ENCODE data around the gene AGPS. TPM values are rescaled to one million over a fixed set of nuclear protein-coding genes. Genes with fewer than 3 reads are reported as not detected.
A peak's percentile ranks its signal among the peaks of the same experiment; 100 is the strongest.

The AGPS gene
- total and polyA plus RNA-seq, 2 of the 13 experiments (the other 11 are each of a cell fraction or from before 2014, with no cell fraction given) = 39.4 to 99.0 TPM

GRCh38 chr2:177392373-177393202 lies at the start of gene AGPS (continued):
- TF ChIP-seq ETS1 (CRISPR knock-in tag; IDR thresholded peaks at IDR 0.05) (peak; percentile 98), IRF1 (CRISPR knock-in tag; IDR thresholded peaks at IDR 0.05; ENCODE audit: low read depth) (no peak), ZNF432 (CRISPR knock-in tag; IDR thresholded peaks at IDR 0.05; ENCODE audit: borderline replicate concordance) (no peak), JUND (CRISPR knock-in tag; IDR thresholded peaks at IDR 0.05) (no peak), TBX2 (CRISPR knock-in tag; IDR thresholded peaks at IDR 0.05; ENCODE audit: borderline replicate concordance) (peak; percentile 96), ZNF101 (CRISPR knock-in tag; IDR thresholded peaks at IDR 0.05; ENCODE audit: borderline replicate concordance, low read depth) (0 out of 2 replicates have a peak, but pooled peaks have one; percentile 9), HNRNPL (IDR thresholded peaks at IDR 0.05; ENCODE audit: low read depth, low read length) (peak; percentile 74; the same call in 1 of the 2 replicates), ZNF329 (CRISPR knock-in tag; IDR thresholded peaks at IDR 0.05; ENCODE audit: low read depth) (peak; percentile 93), GMEB1 (CRISPR knock-in tag; IDR thresholded peaks at IDR 0.05; ENCODE audit: borderline replicate concordance) (peak; percentile 93), KLF6 (CRISPR knock-in tag; IDR thresholded peaks at IDR 0.05) (peak; percentile 93)
- TF ChIP-seq, protein P1, sequence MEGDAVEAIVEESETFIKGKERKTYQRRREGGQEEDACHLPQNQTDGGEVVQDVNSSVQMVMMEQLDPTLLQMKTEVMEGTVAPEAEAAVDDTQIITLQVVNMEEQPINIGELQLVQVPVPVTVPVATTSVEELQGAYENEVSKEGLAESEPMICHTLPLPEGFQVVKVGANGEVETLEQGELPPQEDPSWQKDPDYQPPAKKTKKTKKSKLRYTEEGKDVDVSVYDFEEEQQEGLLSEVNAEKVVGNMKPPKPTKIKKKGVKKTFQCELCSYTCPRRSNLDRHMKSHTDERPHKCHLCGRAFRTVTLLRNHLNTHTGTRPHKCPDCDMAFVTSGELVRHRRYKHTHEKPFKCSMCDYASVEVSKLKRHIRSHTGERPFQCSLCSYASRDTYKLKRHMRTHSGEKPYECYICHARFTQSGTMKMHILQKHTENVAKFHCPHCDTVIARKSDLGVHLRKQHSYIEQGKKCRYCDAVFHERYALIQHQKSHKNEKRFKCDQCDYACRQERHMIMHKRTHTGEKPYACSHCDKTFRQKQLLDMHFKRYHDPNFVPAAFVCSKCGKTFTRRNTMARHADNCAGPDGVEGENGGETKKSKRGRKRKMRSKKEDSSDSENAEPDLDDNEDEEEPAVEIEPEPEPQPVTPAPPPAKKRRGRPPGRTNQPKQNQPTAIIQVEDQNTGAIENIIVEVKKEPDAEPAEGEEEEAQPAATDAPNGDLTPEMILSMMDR (CRISPR knock-in tag; IDR thresholded peaks at IDR 0.05) = peak; percentile 29; the same call in 1 of the 2 replicates
- TF ChIP-seq, protein P2, sequence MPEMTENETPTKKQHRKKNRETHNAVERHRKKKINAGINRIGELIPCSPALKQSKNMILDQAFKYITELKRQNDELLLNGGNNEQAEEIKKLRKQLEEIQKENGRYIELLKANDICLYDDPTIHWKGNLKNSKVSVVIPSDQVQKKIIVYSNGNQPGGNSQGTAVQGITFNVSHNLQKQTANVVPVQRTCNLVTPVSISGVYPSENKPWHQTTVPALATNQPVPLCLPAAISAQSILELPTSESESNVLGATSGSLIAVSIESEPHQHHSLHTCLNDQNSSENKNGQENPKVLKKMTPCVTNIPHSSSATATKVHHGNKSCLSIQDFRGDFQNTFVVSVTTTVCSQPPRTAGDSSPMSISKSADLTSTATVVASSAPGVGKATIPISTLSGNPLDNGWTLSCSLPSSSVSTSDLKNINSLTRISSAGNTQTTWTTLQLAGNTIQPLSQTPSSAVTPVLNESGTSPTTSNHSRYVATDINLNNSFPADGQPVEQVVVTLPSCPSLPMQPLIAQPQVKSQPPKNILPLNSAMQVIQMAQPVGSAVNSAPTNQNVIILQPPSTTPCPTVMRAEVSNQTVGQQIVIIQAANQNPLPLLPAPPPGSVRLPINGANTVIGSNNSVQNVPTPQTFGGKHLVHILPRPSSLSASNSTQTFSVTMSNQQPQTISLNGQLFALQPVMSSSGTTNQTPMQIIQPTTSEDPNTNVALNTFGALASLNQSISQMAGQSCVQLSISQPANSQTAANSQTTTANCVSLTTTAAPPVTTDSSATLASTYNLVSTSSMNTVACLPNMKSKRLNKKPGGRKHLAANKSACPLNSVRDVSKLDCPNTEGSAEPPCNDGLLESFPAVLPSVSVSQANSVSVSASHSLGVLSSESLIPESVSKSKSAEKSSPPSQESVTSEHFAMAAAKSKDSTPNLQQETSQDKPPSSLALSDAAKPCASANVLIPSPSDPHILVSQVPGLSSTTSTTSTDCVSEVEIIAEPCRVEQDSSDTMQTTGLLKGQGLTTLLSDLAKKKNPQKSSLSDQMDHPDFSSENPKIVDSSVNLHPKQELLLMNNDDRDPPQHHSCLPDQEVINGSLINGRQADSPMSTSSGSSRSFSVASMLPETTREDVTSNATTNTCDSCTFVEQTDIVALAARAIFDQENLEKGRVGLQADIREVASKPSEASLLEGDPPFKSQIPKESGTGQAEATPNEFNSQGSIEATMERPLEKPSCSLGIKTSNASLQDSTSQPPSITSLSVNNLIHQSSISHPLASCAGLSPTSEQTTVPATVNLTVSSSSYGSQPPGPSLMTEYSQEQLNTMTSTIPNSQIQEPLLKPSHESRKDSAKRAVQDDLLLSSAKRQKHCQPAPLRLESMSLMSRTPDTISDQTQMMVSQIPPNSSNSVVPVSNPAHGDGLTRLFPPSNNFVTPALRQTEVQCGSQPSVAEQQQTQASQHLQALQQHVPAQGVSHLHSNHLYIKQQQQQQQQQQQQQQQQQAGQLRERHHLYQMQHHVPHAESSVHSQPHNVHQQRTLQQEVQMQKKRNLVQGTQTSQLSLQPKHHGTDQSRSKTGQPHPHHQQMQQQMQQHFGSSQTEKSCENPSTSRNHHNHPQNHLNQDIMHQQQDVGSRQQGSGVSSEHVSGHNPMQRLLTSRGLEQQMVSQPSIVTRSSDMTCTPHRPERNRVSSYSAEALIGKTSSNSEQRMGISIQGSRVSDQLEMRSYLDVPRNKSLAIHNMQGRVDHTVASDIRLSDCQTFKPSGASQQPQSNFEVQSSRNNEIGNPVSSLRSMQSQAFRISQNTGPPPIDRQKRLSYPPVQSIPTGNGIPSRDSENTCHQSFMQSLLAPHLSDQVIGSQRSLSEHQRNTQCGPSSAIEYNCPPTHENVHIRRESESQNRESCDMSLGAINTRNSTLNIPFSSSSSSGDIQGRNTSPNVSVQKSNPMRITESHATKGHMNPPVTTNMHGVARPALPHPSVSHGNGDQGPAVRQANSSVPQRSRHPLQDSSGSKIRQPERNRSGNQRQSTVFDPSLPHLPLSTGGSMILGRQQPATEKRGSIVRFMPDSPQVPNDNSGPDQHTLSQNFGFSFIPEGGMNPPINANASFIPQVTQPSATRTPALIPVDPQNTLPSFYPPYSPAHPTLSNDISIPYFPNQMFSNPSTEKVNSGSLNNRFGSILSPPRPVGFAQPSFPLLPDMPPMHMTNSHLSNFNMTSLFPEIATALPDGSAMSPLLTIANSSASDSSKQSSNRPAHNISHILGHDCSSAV (CRISPR knock-in tag; IDR thresholded peaks at IDR 0.05; ENCODE audit: borderline replicate concordance) = no peak; the same call in 1 of the 2 replicates
